K562 (cell line): Measurements from ENCODE around the gene NFIB. TPM values are rescaled to one million over a fixed set of nuclear protein-coding genes. Genes with fewer than 3 reads are reported as not detected.
A peak's percentile ranks its signal among the peaks of the same experiment; 100 is the strongest.

Experiments used
- ATAC-seq: fragments of 200-7000 bp; cut with Tn5 transposase; 3 replicates; pipeline ENCODE4 v1.9.1; 2020; ENCODE audit warnings: moderate library complexity
- BruUV-seq: library from RNA; stranded (reverse); fragments of 400-500 nt; replicated peaks from 2 replicates; lab custom pipeline; 2021; lab: Mats Ljungman, UMichigan
- CTCF ChIA-PET: fragments of 300-600 bp; formaldehyde crosslinking; extraction: SDS; loops from one replicate; lab custom pipeline; 2021; ENCODE audit warnings: low intra/inter-chr PET ratio; lab: Yijun Ruan, JAX
- POLR2A ChIA-PET: fragments of 300-600, 350-650 bp; sonication (Branson Sonifier 250); formaldehyde crosslinking; extraction: SDS; loops from one replicate; lab custom pipeline; 2021; ENCODE audit warnings: antibody characterized with exemption, inconsistent platforms; lab: Yijun Ruan, JAX
- DNase-seq, 4 experiments: peaks; one replicate each; pipeline versions ENCODE4 v3.0.0 to v3.0.0-alpha.2; 2011 to 2018; ENCODE audit warnings: low spot score in 3 of 4, mixed read lengths in 3 of 4; ENCODE audit errors: extremely low read depth in 1 of 4
- FAIRE-seq: peaks from 2 replicates; lab custom pipeline; 2011; peaks lifted over from hg19 to GRCh38; lab: Jason Lieb, UNC
- H2AFZ ChIP-seq: 2 replicates; pipeline ENCODE4 v1.6.0; 2011; ENCODE audit warnings: low read depth, low read length, control low read depth, inconsistent platforms
- H3K27ac ChIP-seq: fragments of 200-600 bp; 3 replicates; pipeline ENCODE4 v1.8.0; 2011; ENCODE audit warnings: low read depth, mild to moderate bottlenecking, control low read depth, inconsistent platforms, low read length, moderate library complexity, mixed read lengths; ENCODE audit errors: extremely low read depth
- H3K27me3 ChIP-seq, 2 experiments: fragments of 300-600 bp in 1 of 2; 2 replicates in 1 of 2; 3 replicates in 1 of 2; pipeline versions ENCODE4 v1.6.0 to v1.8.0; 2011; ENCODE audit warnings: inconsistent platforms in 2 of 2, low read length in 2 of 2, mild to moderate bottlenecking in 1 of 2, mixed read lengths in 1 of 2, moderate library complexity in 1 of 2; ENCODE audit not compliant: control insufficient read depth in 2 of 2, insufficient read depth in 2 of 2
- H3K36me3 ChIP-seq: fragments of 300-600 bp; 3 replicates; pipeline ENCODE4 v1.8.0; 2011; ENCODE audit warnings: mild to moderate bottlenecking, low read length, inconsistent platforms; ENCODE audit not compliant: control insufficient read depth, insufficient read depth
- H3K4me1 ChIP-seq, 2 experiments: fragments of 200-600 bp in 1 of 2; replicated peaks in 1 of 2; 2 replicates in 1 of 2; 3 replicates in 1 of 2; pipeline versions ENCODE4 v1.5.1 to v1.8.0; 2011; ENCODE audit warnings: inconsistent platforms in 2 of 2, low read length in 2 of 2, mild to moderate bottlenecking in 1 of 2, mixed read lengths in 1 of 2, moderate library complexity in 1 of 2; ENCODE audit not compliant: control insufficient read depth in 2 of 2, insufficient read depth in 2 of 2
- H3K4me2 ChIP-seq: 2 replicates; pipeline ENCODE4 v1.6.1; 2011; ENCODE audit warnings: low read length, control low read depth, inconsistent platforms, mixed read lengths; ENCODE audit not compliant: insufficient read depth
- H3K4me3 ChIP-seq: fragments of 200-600 bp; sonication (generic), shearing (Covaris generic); 2 replicates; pipeline ENCODE4 v1.5.1; 2016; ENCODE audit warnings: control low read depth, inconsistent platforms
- H3K79me2 ChIP-seq: fragments of 200-600 bp; 3 replicates; pipeline ENCODE4 v1.8.0; 2011; ENCODE audit warnings: low read length, inconsistent platforms; ENCODE audit not compliant: control insufficient read depth, insufficient read depth
- H3K9ac ChIP-seq, 2 experiments: 2 replicates each; pipeline versions ENCODE4 v1.6.0 to v1.6.1; 2011; ENCODE audit warnings: low read depth in 2 of 2, low read length in 2 of 2, control low read depth in 1 of 2, inconsistent platforms in 1 of 2, mild to moderate bottlenecking in 1 of 2, mixed read lengths in 1 of 2; ENCODE audit not compliant: insufficient read depth in 1 of 2
- H3K9me1 ChIP-seq: one replicate; pipeline ENCODE4 v1.6.0; 2011; ENCODE audit warnings: inconsistent platforms, mild to moderate bottlenecking, low read length, moderate library complexity; ENCODE audit not compliant: control insufficient read depth, insufficient read depth
- H3K9me3 ChIP-seq: replicated peaks from 2 replicates; pipeline ENCODE4 v1.5.1; 2011; ENCODE audit warnings: low read depth, low read length, inconsistent platforms; ENCODE audit not compliant: control insufficient read depth, insufficient read depth
- H4K20me1 ChIP-seq: replicated peaks from 2 replicates; pipeline ENCODE4 v1.6.1; 2011; ENCODE audit warnings: low read length, inconsistent platforms, mixed read lengths; ENCODE audit not compliant: control insufficient read depth, insufficient read depth
- CBFA2T3 ChIP-seq: fragments of 450-650 bp; IDR thresholded peaks from 2 replicates; pipeline ENCODE4 v1.6.1; 2017
- ESRRA ChIP-seq: fragments of 450-650 bp; IDR thresholded peaks from 2 replicates; pipeline ENCODE4 v1.6.1; 2014; ENCODE audit warnings: low read depth, mild to moderate bottlenecking, moderate library complexity, borderline replicate concordance
- FOSL1 ChIP-seq: fragments of 200-800 bp; sonication (Bioruptor generic); conservative IDR thresholded peaks from 2 replicates; pipeline ENCODE4 v1.6.1; 2016; ENCODE audit warnings: missing genetic modification characterization, missing compliant biosample characterization
- FOXP1 ChIP-seq: sonication (generic); formaldehyde crosslinking; IDR thresholded peaks from 2 replicates; pipeline ENCODE4 v1.8.0; 2022; ENCODE audit warnings: mild to moderate bottlenecking, missing genetic modification reagents
- HMG20B ChIP-seq: fragments of 250-450 bp; sonication (Bioruptor Pico); IDR thresholded peaks from 2 replicates; pipeline ENCODE4 v1.5.0; 2021; ENCODE audit warnings: mild to moderate bottlenecking
- MAFF ChIP-seq: IDR thresholded peaks from 2 replicates; pipeline ENCODE4 v1.6.1; 2012; ENCODE audit warnings: low read length, improper control_type of control experiment
- MEIS2 ChIP-seq: fragments of 450-650 bp; IDR thresholded peaks from 2 replicates; pipeline ENCODE4 v1.6.1; 2014; ENCODE audit warnings: mild to moderate bottlenecking; ENCODE audit not compliant: partially characterized antibody
- PRMT5 ChIP-seq: sonication (generic); formaldehyde crosslinking; IDR thresholded peaks from 2 replicates; pipeline ENCODE4 v1.5.0; 2020; ENCODE audit warnings: missing genetic modification reagents
- SMARCA4 ChIP-seq: fragments of 450-650 bp; IDR thresholded peaks from 2 replicates; pipeline ENCODE4 v1.6.1; 2016
- TAL1 ChIP-seq: fragments of 450-650 bp; IDR thresholded peaks from 2 replicates; pipeline ENCODE4 v1.6.1; 2016; ENCODE audit warnings: mild to moderate bottlenecking
- ZFP36 ChIP-seq: fragments of 150-350 bp; IDR thresholded peaks from 2 replicates; pipeline ENCODE4 v1.6.1; 2018; ENCODE audit warnings: low read length, low read depth; ENCODE audit not compliant: partially characterized antibody
- ZNF507 ChIP-seq: conservative IDR thresholded peaks from 2 replicates; pipeline ENCODE4 v1.6.1; 2017; ENCODE audit warnings: missing genetic modification characterization, missing compliant biosample characterization
- WGBS: fragments of 100-300 bp; shearing (Covaris generic); methylation state at CpG from one replicate; pipeline ENCODE4 v1.1.6; 2016; ENCODE audit warnings: low coverage, mixed read lengths; ENCODE audit not compliant: insufficient coverage; ENCODE audit errors: missing lambda C conversion rate; 5-methylcytosine and 5-hydroxymethylcytosine counted together
- in situ Hi-C: fragments of 300-500 bp; cut with MboI; formaldehyde crosslinking; loops from 4 replicates; pipeline ENCODE4 v1.15.0; 2018; ENCODE audit warnings: inconsistent platforms, mixed read lengths
- intact Hi-C: fragments of 100-400 bp; cut with micrococcal nuclease; formaldehyde crosslinking; loops from 2 replicates; pipeline ENCODE4 v1.14.2; 2022
- polyA plus RNA-seq, 8 experiments: library from polyadenylated mRNA; depleted of rRNA in 4 of 8; stranded (reverse) in 5 of 8; unstranded in 3 of 8; fragments of >200 nt; fragmentation: Nextera tagmentation in 2 of 8; fragmentation: Illumina TruSeq in 1 of 8; extraction: Ambion mirVana in 2 of 8; extraction: Trizol in 1 of 8; gene quantifications; 2 replicates each; pipeline versions ENCODE4 v1.2.1 to v1.2.3, GENCODE V29; 2011 to 2014; ENCODE audit warnings: inconsistent platforms in 1 of 8, missing spikeins in 1 of 8
- total RNA-seq, 7 experiments: library from RNA; depleted of rRNA in 6 of 7; stranded (reverse); fragments of >200 nt in 6 of 7; fragmentation: Illumina TruSeq in 2 of 7; extraction: Trizol in 2 of 7; gene quantifications; 2 replicates each; pipeline versions ENCODE4 v1.2.1 to v1.2.3, GENCODE V29; 2011 to 2021; ENCODE audit warnings: low replicate concordance in 1 of 7
- TF ChIP-seq, protein P1 (sequence below): sonication (generic); IDR thresholded peaks from 2 replicates; pipeline ENCODE4 v1.6.1; 2016
- TF ChIP-seq, protein P2 (sequence below): fragments of 250-450 bp; sonication (Bioruptor Pico); IDR thresholded peaks from 2 replicates; pipeline ENCODE4 v1.5.0; 2021

NFIB gene
- total and polyA plus RNA-seq, 9 of the 15 experiments (the other 6 are each of a cell fraction or from before 2014, with no cell fraction given) = 1.2 to 3.3 (median 1.9) TPM

- no TSS peak for BruUV-seq
- WGBS = 4% methylated on average over 5 of the region's 5 CpGs
- no peak for FAIRE-seq
Observed at GRCh38 chr9:14243514-14244042, 70.4 kb downstream of the NFIB start.

GRCh38 chr9:14242150-14242805, 71.7 kb downstream of the NFIB start:
- Histone ChIP-seq H3K9me1 (no peaks in the 10 kb centered on the region), H3K9me3 (no peaks in the 10 kb centered on the region), H4K20me1 (no peaks in the 10 kb centered on the region), H3K9ac (no peak overlapping the region), H3K4me3 (no peak overlapping the region), H2AFZ (no peak overlapping the region), H3K27me3 (no peaks in the 10 kb centered on the region), H3K4me1 (no peaks in the 10 kb centered on the region), H3K79me2 (no peaks in the 10 kb centered on the region), H3K4me2 (no peak overlapping the region), H3K36me3 (no peaks in the 10 kb centered on the region), H3K27ac (no peak overlapping the region)
- no TSS peak for BruUV-seq
- intact Hi-C loops (no loop called here), in situ Hi-C loops (no loop called here)
- no peak for DNase-seq
- ATAC-seq = no peak
- no peak for FAIRE-seq
- ChIA-PET POLR2A (interaction anchor here (0.5 kb wide), 1 partner anchor 10 kb away, joined by 3 read pairs; no protein-coding TSS in a partner anchor), CTCF (no interaction called here)
- peak; percentile 43; the same call in 1 of the 2 replicates for TF ChIP-seq CBFA2T3
- TF ChIP-seq HMG20B (CRISPR knock-in tag) = no peak
- TF ChIP-seq FOXP1 = no peak
- no peak for TF ChIP-seq MAFF
- peak; percentile 30 for TF ChIP-seq MEIS2
- no peak for TF ChIP-seq ZNF507
- TF ChIP-seq, protein P1, sequence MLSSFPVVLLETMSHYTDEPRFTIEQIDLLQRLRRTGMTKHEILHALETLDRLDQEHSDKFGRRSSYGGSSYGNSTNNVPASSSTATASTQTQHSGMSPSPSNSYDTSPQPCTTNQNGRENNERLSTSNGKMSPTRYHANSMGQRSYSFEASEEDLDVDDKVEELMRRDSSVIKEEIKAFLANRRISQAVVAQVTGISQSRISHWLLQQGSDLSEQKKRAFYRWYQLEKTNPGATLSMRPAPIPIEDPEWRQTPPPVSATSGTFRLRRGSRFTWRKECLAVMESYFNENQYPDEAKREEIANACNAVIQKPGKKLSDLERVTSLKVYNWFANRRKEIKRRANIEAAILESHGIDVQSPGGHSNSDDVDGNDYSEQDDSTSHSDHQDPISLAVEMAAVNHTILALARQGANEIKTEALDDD = no peak
- peak; percentile 8; the same call in 1 of the 2 replicates for TF ChIP-seq TAL1
- no peak for TF ChIP-seq PRMT5 (CRISPR knock-in tag)
- TF ChIP-seq ESRRA = no peak

More at GRCh38 chr9:14243514-14244042, 70.4 kb downstream of the NFIB start:
- TF ChIP-seq ZFP36 = no peak
- TF ChIP-seq, protein P2, sequence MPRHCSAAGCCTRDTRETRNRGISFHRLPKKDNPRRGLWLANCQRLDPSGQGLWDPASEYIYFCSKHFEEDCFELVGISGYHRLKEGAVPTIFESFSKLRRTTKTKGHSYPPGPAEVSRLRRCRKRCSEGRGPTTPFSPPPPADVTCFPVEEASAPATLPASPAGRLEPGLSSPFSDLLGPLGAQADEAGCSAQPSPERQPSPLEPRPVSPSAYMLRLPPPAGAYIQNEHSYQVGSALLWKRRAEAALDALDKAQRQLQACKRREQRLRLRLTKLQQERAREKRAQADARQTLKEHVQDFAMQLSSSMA (CRISPR knock-in tag) = no peak
- TF ChIP-seq FOSL1 (tag) = no peak
- no peak for TF ChIP-seq SMARCA4
- in situ Hi-C loops (no loop called here), intact Hi-C loops (no loop called here)
- H3K4me2 ChIP-seq = no peak overlapping the region
- ATAC-seq = no peak
- H3K27ac ChIP-seq = no peak overlapping the region
- no peaks in the 10 kb centered on the region for H3K9me3 ChIP-seq
- H4K20me1 ChIP-seq = no peaks in the 10 kb centered on the region
- no peaks in the 10 kb centered on the region for H3K9me1 ChIP-seq
- no peak overlapping the region for H3K9ac ChIP-seq
- H2AFZ ChIP-seq = no peak overlapping the region
- H3K36me3 ChIP-seq = no peaks in the 10 kb centered on the region
- no peaks in the 10 kb centered on the region for H3K79me2 ChIP-seq
- ChIA-PET CTCF (no interaction called here), POLR2A (no interaction called here)
- no peak for DNase-seq
- no peaks in the 10 kb centered on the region for H3K4me1 ChIP-seq
- no peak overlapping the region for H3K4me3 ChIP-seq
- no peaks in the 10 kb centered on the region for H3K27me3 ChIP-seq
